WI38 (cell line): ENCODE measurements around the gene KIF5C.
"Not testable (repeated sequence)": the region's sequence is repeated elsewhere in the genome, so short reads cannot be mapped to it uniquely, and the experiment has no call there.

Experiments
- H3K4me3 ChIP-seq: 2 replicates; pipeline ENCODE4 v1.5.1; 2011; ENCODE audit warnings: low read depth, mild to moderate bottlenecking, control low read depth, low read length
- CTCF ChIP-seq: IDR thresholded peaks from 2 replicates; pipeline ENCODE4 v1.5.1; 2012; ENCODE audit warnings: low read depth, mild to moderate bottlenecking, control low read depth, low read length

Gene KIF5C

DNA sequence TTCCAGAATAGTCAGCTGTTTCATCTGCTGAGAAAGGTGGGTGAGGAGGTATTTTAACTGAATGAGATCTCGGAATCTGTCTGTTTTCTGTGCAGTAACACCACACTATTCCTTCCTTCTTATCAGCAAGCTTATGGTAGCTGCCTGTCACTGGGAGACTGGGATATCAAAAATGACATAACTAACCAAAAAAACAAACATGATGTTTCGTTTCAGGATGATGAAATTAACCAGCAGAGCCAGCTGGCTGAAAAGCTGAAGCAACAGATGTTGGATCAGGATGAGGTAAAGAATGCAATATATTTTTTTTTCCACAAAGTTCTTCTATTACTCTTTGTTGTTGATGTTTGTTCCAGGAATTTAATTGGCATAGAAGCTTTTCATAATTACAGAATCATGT is 103.7 kb downstream of the KIF5C start:
- no peak for TF ChIP-seq CTCF
- H3K4me3 ChIP-seq: no peak overlapping the region

GRCh38 chr2:148979164-148979918 is 104.3 kb downstream of the KIF5C start:
- H3K4me3 ChIP-seq: no peak overlapping the region
- TF ChIP-seq CTCF: no peak

GRCh38 chr2:148979919-148980277 is 104.9 kb downstream of the KIF5C start:
- no peak for TF ChIP-seq CTCF
- no peak overlapping the region for H3K4me3 ChIP-seq

GRCh38 chr2:148980496-148980895 is 105.5 kb downstream of the KIF5C start:
- H3K4me3 ChIP-seq: not testable (repeated sequence)

GRCh38 chr2:148981324-148981723 is 106.3 kb downstream of the KIF5C start:
- no peak overlapping the region for H3K4me3 ChIP-seq
- no peak for TF ChIP-seq CTCF

DNA sequence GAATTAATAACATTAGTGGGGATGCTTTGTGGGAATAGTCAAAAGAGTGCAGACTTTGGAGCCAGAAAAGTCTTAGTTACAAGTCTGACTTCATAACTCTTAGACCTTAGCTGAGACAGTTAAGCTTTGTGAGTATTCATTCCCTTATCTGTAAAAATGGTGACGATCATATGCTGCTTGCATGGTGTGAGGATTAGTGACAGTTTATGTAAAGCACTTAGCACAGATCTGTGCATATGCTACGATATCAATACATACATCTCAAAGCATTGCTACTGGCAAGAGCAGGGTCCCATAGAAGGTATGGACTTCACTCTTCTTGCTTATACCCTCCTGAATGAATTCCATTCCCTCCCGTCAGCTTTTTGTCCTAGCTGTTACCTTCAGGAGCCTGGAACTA is 106.8 kb downstream of the KIF5C start:
- H3K4me3 ChIP-seq: no peak overlapping the region
- no peak for TF ChIP-seq CTCF

GRCh38 chr2:148982282-148982681 is 107.3 kb downstream of the KIF5C start:
- no peak overlapping the region for H3K4me3 ChIP-seq
- TF ChIP-seq CTCF: no peak

GRCh38 chr2:148983896-148984295 is 108.9 kb downstream of the KIF5C start:
- H3K4me3 ChIP-seq: no peak overlapping the region
- TF ChIP-seq CTCF: no peak
